BE2C (cell line): ENCODE measurements around the gene SNCG.
"Not testable (repeated sequence)": the region's sequence is repeated elsewhere in the genome, so short reads cannot be mapped to it uniquely, and the experiment has no call there.

Source experiments
- DNase-seq: peaks from one replicate; pipeline ENCODE4 v3.0.0-alpha.2; 2020
- H3K27me3 ChIP-seq: fragments of 250-450 bp; sonication (Bioruptor Pico); 2 replicates; pipeline ENCODE4 v1.5.1; 2020; ENCODE audit warnings: mild to moderate bottlenecking
- H3K36me3 ChIP-seq: fragments of 250-450 bp; sonication (Bioruptor Pico); 2 replicates; pipeline ENCODE4 v1.5.1; 2020; ENCODE audit warnings: mild to moderate bottlenecking
- H3K4me1 ChIP-seq: fragments of 250-450 bp; sonication (Bioruptor Pico); 2 replicates; pipeline ENCODE4 v1.5.1; 2020
- H3K4me3 ChIP-seq: 2 replicates; pipeline ENCODE4 v1.5.1; 2011; ENCODE audit warnings: low read depth, low read length
- H3K9me3 ChIP-seq: fragments of 250-450 bp; sonication (Bioruptor Pico); 2 replicates; pipeline ENCODE4 v1.5.1; 2020
- CTCF ChIP-seq: IDR thresholded peaks from 2 replicates; pipeline ENCODE4 v1.5.1; 2012; ENCODE audit warnings: mild to moderate bottlenecking, low read depth, low read length

Gene SNCG

GRCh38 chr10:87000491-87000890 lies 42.1 kb downstream of the SNCG start:
- Histone ChIP-seq H3K9me3 (no peaks in the 10 kb centered on the region), H3K4me3 (no peak overlapping the region), H3K4me1 (no peaks in the 10 kb centered on the region), H3K27me3 (no peaks in the 10 kb centered on the region), H3K36me3 (no peaks in the 10 kb centered on the region)
- DNase-seq, result no peak
- no peak for TF ChIP-seq CTCF

- DNase-seq, H3K4me3 ChIP-seq, H3K4me1 ChIP-seq, H3K36me3 ChIP-seq, H3K27me3 ChIP-seq, H3K9me3 ChIP-seq: not testable (repeated sequence)
These were observed 48.7 kb downstream of the SNCG start for GRCh38 chr10:87007124-87007523.

- not testable (repeated sequence) for H3K27me3 ChIP-seq, H3K9me3 ChIP-seq, H3K36me3 ChIP-seq, DNase-seq, H3K4me1 ChIP-seq, H3K4me3 ChIP-seq
These were observed 49.3 kb downstream of the SNCG start for GRCh38 chr10:87007674-87008073.

GRCh38 chr10:87008303-87008702 lies 49.9 kb downstream of the SNCG start:
- H3K9me3 ChIP-seq, H3K36me3 ChIP-seq, H3K27me3 ChIP-seq, H3K4me3 ChIP-seq, H3K4me1 ChIP-seq, DNase-seq: not testable (repeated sequence)

GRCh38 chr10:87009134-87009696 lies 50.8 kb downstream of the SNCG start:
- H3K36me3 ChIP-seq, H3K9me3 ChIP-seq, DNase-seq, H3K4me1 ChIP-seq, H3K27me3 ChIP-seq, H3K4me3 ChIP-seq: not testable (repeated sequence)
